Neural progenitor cell (in vitro differentiated cells): Measurements from ENCODE around the gene BICDL2. TPM values are rescaled to one million over a fixed set of nuclear protein-coding genes. Genes with fewer than 3 reads are reported as not detected.

ENCODE experiments used
- DNase-seq: peaks from one replicate; pipeline ENCODE4 v3.0.0-alpha.2; 2016; ENCODE audit warnings: low spot score
- H2AFZ ChIP-seq: fragments of 200-600 bp; sonication (generic); replicated peaks from 2 replicates; pipeline ENCODE4 v1.6.1; 2016; ENCODE audit warnings: antibody characterized with exemption
- H3F3A ChIP-seq: fragments of 200-600 bp; sonication (generic); 2 replicates; pipeline ENCODE4 v1.6.1; 2016; ENCODE audit warnings: antibody characterized with exemption, low read depth
- H3K27ac ChIP-seq: fragments of 200-600 bp; sonication (generic); 2 replicates; pipeline ENCODE4 v1.5.1; 2016; ENCODE audit warnings: mild to moderate bottlenecking
- H3K27me3 ChIP-seq: fragments of 200-600 bp; sonication (generic); 2 replicates; pipeline ENCODE4 v1.6.1; 2016; ENCODE audit warnings: mild to moderate bottlenecking, moderate library complexity
- H3K36me3 ChIP-seq: fragments of 200-600 bp; sonication (generic); 2 replicates; pipeline ENCODE4 v1.5.1; 2016
- H3K4me1 ChIP-seq: fragments of 200-600 bp; sonication (generic); 2 replicates; pipeline ENCODE4 v1.6.1; 2016; ENCODE audit warnings: mixed run types
- H3K4me2 ChIP-seq: fragments of 200-600 bp; sonication (generic); 2 replicates; pipeline ENCODE4 v1.6.1; 2016
- H3K4me3 ChIP-seq: fragments of 200-600 bp; sonication (generic); 2 replicates; pipeline ENCODE4 v1.5.1; 2016
- H3K79me2 ChIP-seq: fragments of 200-600 bp; sonication (generic); 2 replicates; pipeline ENCODE4 v1.6.1; 2016; ENCODE audit warnings: low read depth
- H3K9ac ChIP-seq: fragments of 200-600 bp; sonication (generic); 2 replicates; pipeline ENCODE4 v1.6.1; 2016
- H3K9me3 ChIP-seq: fragments of 200-600 bp; sonication (generic); 2 replicates; pipeline ENCODE4 v1.5.1; 2016; ENCODE audit warnings: low read depth
- H4K20me1 ChIP-seq: fragments of 200-600 bp; sonication (generic); 2 replicates; pipeline ENCODE4 v1.6.1; 2016; ENCODE audit warnings: low read depth
- H3K27ac Mint-ChIP-seq: 3 replicates; pipeline ENCODE4 v1.8.0; 2021; ENCODE audit warnings: mixed read lengths
- H3K27me3 Mint-ChIP-seq: 2 replicates; pipeline ENCODE4 v1.8.0; 2022; ENCODE audit warnings: low read depth, mild to moderate bottlenecking, inconsistent platforms, moderate library complexity, mixed read lengths; ENCODE audit not compliant: insufficient read depth
- H3K36me3 Mint-ChIP-seq: 3 replicates; pipeline ENCODE4 v1.8.0; 2021; ENCODE audit warnings: mixed read lengths
- H3K4me1 Mint-ChIP-seq: 3 replicates; pipeline ENCODE4 v1.8.0; 2021; ENCODE audit warnings: mixed read lengths
- H3K4me3 Mint-ChIP-seq: 3 replicates; pipeline ENCODE4 v1.8.0; 2021; ENCODE audit warnings: mild to moderate bottlenecking, moderate library complexity, mixed read lengths
- H3K9me3 Mint-ChIP-seq: 3 replicates; pipeline ENCODE4 v1.8.0; 2020; ENCODE audit warnings: mixed read lengths
- EZH2 ChIP-seq: fragments of 200-600 bp; sonication (generic); IDR thresholded peaks from 2 replicates; pipeline ENCODE4 v1.6.1; 2017; ENCODE audit warnings: antibody characterized with exemption, mild to moderate bottlenecking, moderate library complexity
- EZH2phosphoT487 ChIP-seq: fragments of 200-600 bp; sonication (generic); IDR thresholded peaks from 2 replicates; pipeline ENCODE4 v1.6.1; 2017; ENCODE audit warnings: antibody characterized with exemption
- total RNA-seq: library from RNA; depleted of rRNA; stranded (reverse); fragments of >200 nt; gene quantifications from 2 replicates; pipeline ENCODE4 v1.2.3, GENCODE V29; 2015; ENCODE audit warnings: low replicate concordance
- TF ChIP-seq, protein P1 (sequence below): fragments of 200-600 bp; sonication (generic); IDR thresholded peaks from 2 replicates; pipeline ENCODE4 v1.5.1; 2017; ENCODE audit warnings: antibody characterized with exemption, mild to moderate bottlenecking

BICDL2 gene
- total RNA-seq, 1 donor from 2014 or later, result not detected

DNA sequence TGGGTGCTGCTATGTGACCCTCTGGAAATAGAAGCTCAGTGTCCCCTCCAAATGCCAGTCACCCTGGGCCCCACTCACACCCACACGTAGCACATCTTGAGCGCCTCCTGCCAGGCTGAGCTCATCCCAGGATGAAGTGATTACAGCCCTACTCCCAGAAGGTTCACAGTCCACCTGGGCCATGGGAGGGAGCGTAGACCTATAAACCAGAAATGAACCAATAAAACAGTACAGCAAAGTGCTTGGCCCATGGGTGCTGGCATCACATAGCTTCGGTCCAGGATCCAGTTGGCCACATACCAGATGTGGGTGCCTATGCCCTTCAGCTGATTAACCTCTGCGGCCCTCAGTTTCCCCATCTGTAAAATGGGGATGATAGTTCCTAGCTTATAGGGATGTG lies 2.2 kb upstream of the BICDL2 start:
- peaks cover 96% of the 10 kb centered on the region for H3K27me3 ChIP-seq
- H3K9me3 ChIP-seq, result no peaks in the 10 kb centered on the region
- no peak overlapping the region for H3K9ac ChIP-seq
- peaks cover 56% of the 10 kb centered on the region for H3K27me3 Mint-ChIP-seq
- H3K9me3 Mint-ChIP-seq, result no peaks in the 10 kb centered on the region
- no peaks in the 10 kb centered on the region for H3K36me3 ChIP-seq
- no peak overlapping the region for H3K27ac ChIP-seq
- H3K4me3 Mint-ChIP-seq, result no peak overlapping the region
- peaks cover 6% of the 10 kb centered on the region for H3K4me1 Mint-ChIP-seq
- no peaks in the 10 kb centered on the region for H3K79me2 ChIP-seq
- H3K4me2 ChIP-seq, result no peak overlapping the region
- H3K27ac Mint-ChIP-seq, result no peak overlapping the region
- TF ChIP-seq EZH2 (no peak), EZH2phosphoT487 (no peak)
- TF ChIP-seq, protein P1, sequence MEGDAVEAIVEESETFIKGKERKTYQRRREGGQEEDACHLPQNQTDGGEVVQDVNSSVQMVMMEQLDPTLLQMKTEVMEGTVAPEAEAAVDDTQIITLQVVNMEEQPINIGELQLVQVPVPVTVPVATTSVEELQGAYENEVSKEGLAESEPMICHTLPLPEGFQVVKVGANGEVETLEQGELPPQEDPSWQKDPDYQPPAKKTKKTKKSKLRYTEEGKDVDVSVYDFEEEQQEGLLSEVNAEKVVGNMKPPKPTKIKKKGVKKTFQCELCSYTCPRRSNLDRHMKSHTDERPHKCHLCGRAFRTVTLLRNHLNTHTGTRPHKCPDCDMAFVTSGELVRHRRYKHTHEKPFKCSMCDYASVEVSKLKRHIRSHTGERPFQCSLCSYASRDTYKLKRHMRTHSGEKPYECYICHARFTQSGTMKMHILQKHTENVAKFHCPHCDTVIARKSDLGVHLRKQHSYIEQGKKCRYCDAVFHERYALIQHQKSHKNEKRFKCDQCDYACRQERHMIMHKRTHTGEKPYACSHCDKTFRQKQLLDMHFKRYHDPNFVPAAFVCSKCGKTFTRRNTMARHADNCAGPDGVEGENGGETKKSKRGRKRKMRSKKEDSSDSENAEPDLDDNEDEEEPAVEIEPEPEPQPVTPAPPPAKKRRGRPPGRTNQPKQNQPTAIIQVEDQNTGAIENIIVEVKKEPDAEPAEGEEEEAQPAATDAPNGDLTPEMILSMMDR, result no peak
- no peaks in the 10 kb centered on the region for H3F3A ChIP-seq
- H3K36me3 Mint-ChIP-seq, result peaks cover 1% of the 10 kb centered on the region
- no peaks in the 10 kb centered on the region for H3K4me1 ChIP-seq
- H4K20me1 ChIP-seq, result no peaks in the 10 kb centered on the region
- H2AFZ ChIP-seq, result no peak overlapping the region
- H3K4me3 ChIP-seq, result no peak overlapping the region
- DNase-seq, result no peak

DNA sequence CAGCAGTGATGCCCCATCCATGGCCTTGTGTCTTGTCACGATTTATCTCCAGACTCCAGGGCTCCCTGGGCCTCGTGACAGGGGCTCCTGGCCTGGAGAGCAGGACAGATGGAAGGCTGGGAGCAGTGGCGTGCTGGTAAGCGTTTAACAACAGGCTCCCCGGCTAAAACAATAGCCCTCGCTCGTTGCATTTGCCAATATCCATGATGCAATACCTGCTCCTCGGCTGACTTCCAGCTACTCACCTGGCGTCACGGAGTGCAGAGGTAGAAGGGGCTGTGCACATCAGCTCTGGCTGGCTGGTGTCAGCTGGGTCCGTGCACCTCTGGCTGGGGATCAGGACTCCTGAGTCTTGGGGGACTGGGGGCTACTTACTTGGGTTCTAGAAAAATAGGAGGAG lies 1.5 kb upstream of the BICDL2 start:
- Mint-ChIP-seq H3K4me1 (peaks cover 6% of the 10 kb centered on the region), H3K36me3 (peaks cover 1% of the 10 kb centered on the region), H3K4me3 (no peak overlapping the region), H3K9me3 (no peaks in the 10 kb centered on the region), H3K27me3 (peaks cover 58% of the 10 kb centered on the region), H3K27ac (no peak overlapping the region)
- no peak overlapping the region for H3K9ac ChIP-seq
- no peaks in the 10 kb centered on the region for H3K9me3 ChIP-seq
- H3K79me2 ChIP-seq, result no peaks in the 10 kb centered on the region
- H3K27ac ChIP-seq, result no peak overlapping the region
- no peak overlapping the region for H3K4me2 ChIP-seq
- TF ChIP-seq EZH2phosphoT487 (no peak), EZH2 (no peak)
- TF ChIP-seq, protein P1, result no peak
- H3K4me3 ChIP-seq, result no peak overlapping the region
- DNase-seq, result no peak
- peaks cover 96% of the 10 kb centered on the region for H3K27me3 ChIP-seq
- no peaks in the 10 kb centered on the region for H3F3A ChIP-seq
- H4K20me1 ChIP-seq, result no peaks in the 10 kb centered on the region
- no peak overlapping the region for H2AFZ ChIP-seq
- no peaks in the 10 kb centered on the region for H3K4me1 ChIP-seq
- no peaks in the 10 kb centered on the region for H3K36me3 ChIP-seq

DNA sequence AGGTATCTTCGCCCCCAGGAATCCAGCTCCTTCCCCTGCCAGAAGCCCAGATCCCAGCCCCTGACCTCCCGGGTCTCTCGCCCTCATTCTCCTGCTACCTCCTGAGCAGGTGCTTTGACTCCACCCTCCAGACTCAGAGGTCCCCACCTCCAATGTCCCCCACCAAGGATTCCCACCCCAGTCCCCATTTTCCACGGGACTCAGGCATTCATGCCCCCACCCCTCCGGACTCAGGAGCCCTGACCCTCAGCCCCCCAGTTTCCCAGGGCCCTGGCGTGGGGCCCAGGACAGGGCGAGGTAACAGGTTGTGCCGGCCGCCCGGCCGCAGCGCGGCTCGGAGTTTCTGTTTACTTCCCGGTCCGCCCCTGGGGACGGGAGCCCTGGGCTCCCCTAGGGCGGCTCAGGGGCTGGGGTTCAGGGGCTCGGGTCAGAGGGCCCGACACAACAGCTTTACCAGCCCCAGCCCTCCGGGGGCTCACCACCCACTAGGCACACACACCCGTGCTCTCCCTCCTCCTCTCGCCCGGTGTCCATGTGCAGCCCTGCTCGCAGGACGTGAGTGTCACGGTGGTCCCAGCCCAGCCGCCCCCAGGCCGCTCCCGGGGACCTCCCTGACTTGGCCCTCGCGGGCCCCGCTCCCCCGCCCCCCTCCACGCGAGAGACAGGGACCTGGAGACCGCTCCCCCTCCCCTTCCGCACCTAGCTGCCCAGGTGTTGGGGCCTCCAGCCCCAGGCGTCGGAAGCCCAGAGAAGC lies 595 bp downstream of the BICDL2 start:
- Histone ChIP-seq H3K27ac (no peak overlapping the region), H3K4me1 (peaks cover 4% of the 10 kb centered on the region), H3K79me2 (no peaks in the 10 kb centered on the region), H3K36me3 (no peaks in the 10 kb centered on the region), H3F3A (peaks cover 4% of the 10 kb centered on the region), H3K4me3 (no peak overlapping the region), H3K27me3 (peaks cover 90% of the 10 kb centered on the region), H3K9me3 (no peaks in the 10 kb centered on the region), H4K20me1 (peaks cover 3% of the 10 kb centered on the region), H2AFZ (no peak overlapping the region), H3K9ac (no peak overlapping the region), H3K4me2 (peak overlapping the region; percentile 4)
- DNase-seq, result no peak
- H3K36me3 Mint-ChIP-seq, result peaks cover 1% of the 10 kb centered on the region
- peak overlapping the region; percentile 52 for H3K4me3 Mint-ChIP-seq
- no peaks in the 10 kb centered on the region for H3K9me3 Mint-ChIP-seq
- peaks cover 66% of the 10 kb centered on the region for H3K27me3 Mint-ChIP-seq
- no peak overlapping the region for H3K27ac Mint-ChIP-seq
- TF ChIP-seq, protein P1, result no peak
- no peak for TF ChIP-seq EZH2
- TF ChIP-seq EZH2phosphoT487, result no peak
- peaks cover 12% of the 10 kb centered on the region for H3K4me1 Mint-ChIP-seq
